ENCODE data around the gene LRBA. TPM values are rescaled to one million over a fixed set of nuclear protein-coding genes. Genes with fewer than 3 reads are reported as not detected.
"Not testable (repeated sequence)": the region's sequence is repeated elsewhere in the genome, so short reads cannot be mapped to it uniquely, and the experiment has no call there.

Gene LRBA
- polyA plus RNA-seq, 1 of the 3 experiments (the other 2 are of a cell fraction): 11.4 TPM

- H3K9me3 ChIP-seq; H3K9ac ChIP-seq; H3K36me3 ChIP-seq (replicated peaks in 1 of 2; ENCODE audit: control insufficient read depth in 1 of 2, insufficient read depth in 2 of 2, low read length in 1 of 2); H4K20me1 ChIP-seq (ENCODE audit: insufficient read depth); H3K4me1 ChIP-seq (ENCODE audit: control insufficient read depth in 1 of 2, insufficient read depth in 2 of 2, low read depth in 1 of 2, low read length in 1 of 2); H2AFZ ChIP-seq (ENCODE audit: low read depth); H3F3A ChIP-seq (replicated peaks; ENCODE audit: insufficient read depth); H3K4me2 ChIP-seq; DNase-seq; H3K4me3 ChIP-seq (ENCODE audit: low read depth in 2 of 2, low read length in 1 of 2); H3K9me2 ChIP-seq; H3K79me2 ChIP-seq (ENCODE audit: insufficient read depth); H3K27me3 ChIP-seq (ENCODE audit: insufficient read depth); POLR2A ChIA-PET: not testable (repeated sequence)
- WGBS (ENCODE audit: low lambda C conversion rate): 80% methylated on average over 6 of the region's 6 CpGs
- H3K27ac ChIP-seq (ENCODE audit: low read depth in 2 of 2, low read length in 1 of 2): peak overlapping the region in 1 of 2 experiments; percentile 89; a peak in 2 of 4 replicates
- CTCF ChIA-PET: interaction anchor here (1.7 kb wide), 1 partner anchor 39 kb away, joined by 5 read pairs; no protein-coding TSS in a partner anchor
Observed at GRCh38 chr4:150742930-150743329, 272.2 kb downstream of the LRBA start.

- TF ChIP-seq GATA2 (CRISPR knock-in tag; IDR thresholded peaks at IDR 0.05) (no peak), FOXM1 (IDR thresholded peaks at IDR 0.05; ENCODE audit: low read depth) (no peak), POLR2AphosphoS5 (IDR thresholded peaks at IDR 0.05; ENCODE audit: low read depth, low read length) (no peak), NRF1 (IDR thresholded peaks at IDR 0.05; ENCODE audit: low read depth, low read length) (no peak), FOSL2 (IDR thresholded peaks at IDR 0.05; ENCODE audit: borderline replicate concordance, low read depth) (no peak), SIN3A (IDR thresholded peaks at IDR 0.05; ENCODE audit: borderline replicate concordance, low read depth, low read length) (no peak), RXRA (IDR thresholded peaks at IDR 0.05; ENCODE audit: borderline replicate concordance, low read depth) (no peak), EZH2phosphoT487 (IDR thresholded peaks at IDR 0.05; ENCODE audit: borderline replicate concordance, low read depth) (no peak), USF1 (IDR thresholded peaks at IDR 0.05; ENCODE audit: borderline replicate concordance, low read depth) (no peak), YY1 (IDR thresholded peaks at IDR 0.05; ENCODE audit: low read depth) (no peak), REST (IDR thresholded peaks at IDR 0.05; ENCODE audit: low read depth, low read length) (no peak), SMC3 (IDR thresholded peaks at IDR 0.05; ENCODE audit: low read depth, low read length) (no peak), FOXJ3 (CRISPR knock-in tag; IDR thresholded peaks at IDR 0.05) (no peak)
- TF ChIP-seq, protein P1, sequence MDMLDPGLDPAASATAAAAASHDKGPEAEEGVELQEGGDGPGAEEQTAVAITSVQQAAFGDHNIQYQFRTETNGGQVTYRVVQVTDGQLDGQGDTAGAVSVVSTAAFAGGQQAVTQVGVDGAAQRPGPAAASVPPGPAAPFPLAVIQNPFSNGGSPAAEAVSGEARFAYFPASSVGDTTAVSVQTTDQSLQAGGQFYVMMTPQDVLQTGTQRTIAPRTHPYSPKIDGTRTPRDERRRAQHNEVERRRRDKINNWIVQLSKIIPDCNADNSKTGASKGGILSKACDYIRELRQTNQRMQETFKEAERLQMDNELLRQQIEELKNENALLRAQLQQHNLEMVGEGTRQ (IDR thresholded peaks at IDR 0.05; ENCODE audit: borderline replicate concordance, low read depth, low read length): no peak
- TF ChIP-seq, protein P2, sequence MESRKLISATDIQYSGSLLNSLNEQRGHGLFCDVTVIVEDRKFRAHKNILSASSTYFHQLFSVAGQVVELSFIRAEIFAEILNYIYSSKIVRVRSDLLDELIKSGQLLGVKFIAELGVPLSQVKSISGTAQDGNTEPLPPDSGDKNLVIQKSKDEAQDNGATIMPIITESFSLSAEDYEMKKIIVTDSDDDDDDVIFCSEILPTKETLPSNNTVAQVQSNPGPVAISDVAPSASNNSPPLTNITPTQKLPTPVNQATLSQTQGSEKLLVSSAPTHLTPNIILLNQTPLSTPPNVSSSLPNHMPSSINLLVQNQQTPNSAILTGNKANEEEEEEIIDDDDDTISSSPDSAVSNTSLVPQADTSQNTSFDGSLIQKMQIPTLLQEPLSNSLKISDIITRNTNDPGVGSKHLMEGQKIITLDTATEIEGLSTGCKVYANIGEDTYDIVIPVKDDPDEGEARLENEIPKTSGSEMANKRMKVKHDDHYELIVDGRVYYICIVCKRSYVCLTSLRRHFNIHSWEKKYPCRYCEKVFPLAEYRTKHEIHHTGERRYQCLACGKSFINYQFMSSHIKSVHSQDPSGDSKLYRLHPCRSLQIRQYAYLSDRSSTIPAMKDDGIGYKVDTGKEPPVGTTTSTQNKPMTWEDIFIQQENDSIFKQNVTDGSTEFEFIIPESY (IDR thresholded peaks at IDR 0.05; ENCODE audit: borderline replicate concordance, low read depth): no peak
- POLR2A ChIA-PET: no interaction called here
- Histone ChIP-seq H3K4me2 (no peak overlapping the region), H3K9me2 (no peaks in the 10 kb centered on the region), H3K4me3 (ENCODE audit: low read depth in 2 of 2, low read length in 1 of 2) (no peak overlapping the region; a peak in 1 of 4 replicates), H3K27ac (ENCODE audit: low read depth in 2 of 2, low read length in 1 of 2) (no peak overlapping the region), H3K27me3 (ENCODE audit: insufficient read depth) (no peaks in the 10 kb centered on the region), H2AFZ (ENCODE audit: low read depth) (no peak overlapping the region), H4K20me1 (ENCODE audit: insufficient read depth) (no peaks in the 10 kb centered on the region), H3K9ac (no peak overlapping the region), H3K9me3 (no peaks in the 10 kb centered on the region), H3F3A (replicated peaks; ENCODE audit: insufficient read depth) (no peaks in the 10 kb centered on the region), H3K36me3 (replicated peaks in 1 of 2; ENCODE audit: control insufficient read depth in 1 of 2, insufficient read depth in 2 of 2, low read length in 1 of 2) (peaks cover 0 to 5% of the 10 kb centered on the region in 2 experiments), H3K79me2 (ENCODE audit: insufficient read depth) (no peaks in the 10 kb centered on the region), H3K4me1 (ENCODE audit: control insufficient read depth in 1 of 2, insufficient read depth in 2 of 2, low read depth in 1 of 2, low read length in 1 of 2) (peaks cover 0 to 6% of the 10 kb centered on the region in 2 experiments; a peak in 3 of 4 replicates)
- 90% methylated on average over 3 of the region's 3 CpGs for WGBS (ENCODE audit: low lambda C conversion rate)
- DNase-seq: no peak
- CTCF ChIA-PET: no interaction called here
Observed at GRCh38 chr4:150739591-150739990, 275.5 kb downstream of the LRBA start.

Data from SK-N-SH (cell line).